ENCODE results near the gene C17orf100. TPM values are rescaled to one million over a fixed set of nuclear protein-coding genes. Genes with fewer than 3 reads are reported as not detected.
A peak's percentile ranks its signal among the peaks of the same experiment; 100 is the strongest.

Gene C17orf100
- total RNA-seq, 3 donors from 2014 or later, result 2.2 to 2.7 (median 2.3) TPM

DNA sequence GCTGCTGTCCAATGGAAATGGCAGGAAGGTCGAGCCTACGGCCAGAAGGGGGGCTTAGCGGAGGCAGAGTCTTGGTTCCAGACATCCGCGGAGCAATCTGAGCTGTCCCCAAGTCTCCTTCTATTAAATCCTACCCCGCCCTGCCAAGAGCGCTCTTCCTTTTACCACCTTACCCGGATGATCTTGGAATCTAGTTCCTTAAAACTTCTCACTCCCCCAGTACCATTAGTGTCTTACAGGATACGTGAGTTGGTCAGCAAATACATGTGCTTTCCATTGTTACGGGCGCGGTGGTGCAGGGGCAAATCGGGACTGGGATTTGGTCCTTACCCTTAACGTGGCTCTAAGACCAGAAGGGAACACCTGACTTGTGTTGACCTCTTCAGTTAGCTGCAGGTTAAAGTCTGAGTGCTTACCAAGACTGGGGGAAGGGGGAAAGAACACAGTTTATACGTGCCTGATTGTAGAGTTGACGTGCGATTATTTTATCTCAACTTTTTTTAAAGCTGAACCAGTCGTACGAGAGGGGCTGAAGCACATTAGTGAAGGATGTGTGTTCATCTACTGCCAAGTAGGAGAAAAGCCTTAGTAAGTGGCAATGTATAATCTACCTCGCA, 10.2 kb upstream of the C17orf100 start:
- peak in 1 of 3 donors; percentile 54 for DNase-seq
- peaks cover 19% of the 10 kb centered on the region for H3K4me1 ChIP-seq (ENCODE audit: low read depth)
- intact Hi-C loops (cut with DNase I, micrococcal nuclease), result no loop called here

DNA sequence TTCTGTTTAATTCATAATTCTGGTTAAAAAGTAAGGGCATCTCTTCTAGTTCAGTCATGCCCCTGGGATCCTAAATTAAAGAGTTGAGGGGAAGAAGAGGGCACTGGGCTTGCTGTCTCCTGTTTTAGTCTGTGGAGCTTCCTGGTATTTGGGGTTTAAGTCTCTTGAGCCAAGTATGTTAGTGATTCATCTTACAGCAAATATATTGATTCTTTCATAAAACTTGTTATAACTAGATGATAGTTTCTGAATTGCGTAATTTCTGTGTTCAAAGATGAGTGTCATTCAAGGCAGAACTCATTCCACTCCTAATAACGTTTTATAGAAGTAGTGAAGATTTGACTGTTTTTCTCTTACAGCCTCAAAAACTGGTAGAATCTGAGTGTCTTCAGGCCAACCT, 9.0 kb upstream of the C17orf100 start:
- H3K4me3 ChIP-seq, result no peak overlapping the region
- no peaks in the 10 kb centered on the region for H3K36me3 ChIP-seq (ENCODE audit: low read depth)
- H3K9me3 ChIP-seq, result no peaks in the 10 kb centered on the region
- no peak for ATAC-seq
- H3K4me1 ChIP-seq (ENCODE audit: low read depth), result peaks cover 19% of the 10 kb centered on the region
- TF ChIP-seq, protein P1, sequence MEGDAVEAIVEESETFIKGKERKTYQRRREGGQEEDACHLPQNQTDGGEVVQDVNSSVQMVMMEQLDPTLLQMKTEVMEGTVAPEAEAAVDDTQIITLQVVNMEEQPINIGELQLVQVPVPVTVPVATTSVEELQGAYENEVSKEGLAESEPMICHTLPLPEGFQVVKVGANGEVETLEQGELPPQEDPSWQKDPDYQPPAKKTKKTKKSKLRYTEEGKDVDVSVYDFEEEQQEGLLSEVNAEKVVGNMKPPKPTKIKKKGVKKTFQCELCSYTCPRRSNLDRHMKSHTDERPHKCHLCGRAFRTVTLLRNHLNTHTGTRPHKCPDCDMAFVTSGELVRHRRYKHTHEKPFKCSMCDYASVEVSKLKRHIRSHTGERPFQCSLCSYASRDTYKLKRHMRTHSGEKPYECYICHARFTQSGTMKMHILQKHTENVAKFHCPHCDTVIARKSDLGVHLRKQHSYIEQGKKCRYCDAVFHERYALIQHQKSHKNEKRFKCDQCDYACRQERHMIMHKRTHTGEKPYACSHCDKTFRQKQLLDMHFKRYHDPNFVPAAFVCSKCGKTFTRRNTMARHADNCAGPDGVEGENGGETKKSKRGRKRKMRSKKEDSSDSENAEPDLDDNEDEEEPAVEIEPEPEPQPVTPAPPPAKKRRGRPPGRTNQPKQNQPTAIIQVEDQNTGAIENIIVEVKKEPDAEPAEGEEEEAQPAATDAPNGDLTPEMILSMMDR (IDR thresholded peaks at IDR 0.05), result no peak
- intact Hi-C loops (cut with DNase I, micrococcal nuclease), result no loop called here
- DNase-seq, result no peak

More for the DNA sequence above, 10.2 kb upstream of the C17orf100 start:
- no peaks in the 10 kb centered on the region for H3K36me3 ChIP-seq (ENCODE audit: low read depth)
- TF ChIP-seq, protein P1 (IDR thresholded peaks at IDR 0.05), result no peak
- ATAC-seq, result peak; percentile 41
- no peaks in the 10 kb centered on the region for H3K9me3 ChIP-seq
- peak overlapping the region; percentile 88 for H3K4me3 ChIP-seq

DNA sequence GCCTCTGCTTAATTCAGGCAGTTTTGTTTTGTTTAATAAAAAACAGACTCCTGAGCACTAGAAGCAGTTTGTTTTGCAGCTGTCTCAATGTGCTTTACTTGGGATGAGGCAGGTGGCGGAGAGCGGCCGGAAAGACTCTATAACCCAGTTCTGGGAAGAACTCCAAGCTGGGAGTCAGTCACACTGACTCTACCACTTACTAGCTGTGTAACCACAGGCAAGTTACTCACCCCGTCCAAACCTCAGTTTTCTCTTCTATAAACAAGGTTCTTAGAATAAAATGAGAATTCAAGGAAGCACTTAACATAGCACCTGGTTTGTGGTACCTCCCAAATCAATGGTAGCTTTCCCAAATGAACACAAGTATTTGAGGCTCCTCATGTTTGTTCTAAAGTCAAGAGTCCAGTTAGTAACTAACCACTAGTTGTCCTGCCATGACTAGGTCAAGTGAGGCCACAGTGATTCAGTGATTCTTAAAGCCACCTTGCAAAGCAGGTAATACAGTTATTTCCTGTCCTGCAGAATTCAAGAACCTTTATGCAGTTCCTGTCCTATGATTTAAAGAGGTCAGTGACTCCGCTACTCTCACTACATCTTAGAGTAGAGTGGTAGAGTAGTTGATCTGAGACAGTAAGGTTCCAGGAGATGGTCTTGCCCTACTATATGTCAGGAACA, 8.0 kb upstream of the C17orf100 start:
- TF ChIP-seq, protein P1 (IDR thresholded peaks at IDR 0.05), result no peak
- no peaks in the 10 kb centered on the region for H3K36me3 ChIP-seq (ENCODE audit: low read depth)
- intact Hi-C loops (cut with DNase I, micrococcal nuclease), result no loop called here
- no peak overlapping the region for H3K4me3 ChIP-seq
- ATAC-seq (no peak), DNase-seq (no peak)
- H3K9me3 ChIP-seq, result no peaks in the 10 kb centered on the region
- peaks cover 18% of the 10 kb centered on the region for H3K4me1 ChIP-seq (ENCODE audit: low read depth)

DNA sequence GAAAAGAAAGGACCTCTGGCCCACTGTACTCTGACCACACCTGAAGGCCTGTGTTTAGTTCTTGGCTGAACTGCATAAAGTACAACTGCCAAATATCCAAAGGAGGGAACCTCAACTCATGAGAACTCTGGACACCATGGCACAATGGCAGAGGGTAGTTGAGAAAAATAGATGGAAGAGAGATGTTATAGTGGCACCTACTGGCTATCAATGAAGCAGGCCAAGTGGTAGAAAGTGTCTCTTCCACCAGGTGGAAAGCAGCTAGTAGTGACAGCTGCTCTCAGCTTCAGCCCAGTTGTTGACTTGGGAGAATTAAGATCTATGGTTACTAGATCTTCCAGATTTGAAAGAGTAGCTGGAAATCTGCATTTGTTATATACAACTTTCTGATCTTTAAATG, 3.4 kb upstream of the C17orf100 start:
- H3K4me3 ChIP-seq, result no peak overlapping the region
- no peaks in the 10 kb centered on the region for H3K9me3 ChIP-seq
- no peak for DNase-seq
- peaks cover 21% of the 10 kb centered on the region for H3K4me1 ChIP-seq (ENCODE audit: low read depth)
- no peaks in the 10 kb centered on the region for H3K36me3 ChIP-seq (ENCODE audit: low read depth)
- intact Hi-C loops (cut with DNase I, micrococcal nuclease), result no loop called here
- TF ChIP-seq, protein P1 (IDR thresholded peaks at IDR 0.05), result no peak
- ATAC-seq, result no peak

DNA sequence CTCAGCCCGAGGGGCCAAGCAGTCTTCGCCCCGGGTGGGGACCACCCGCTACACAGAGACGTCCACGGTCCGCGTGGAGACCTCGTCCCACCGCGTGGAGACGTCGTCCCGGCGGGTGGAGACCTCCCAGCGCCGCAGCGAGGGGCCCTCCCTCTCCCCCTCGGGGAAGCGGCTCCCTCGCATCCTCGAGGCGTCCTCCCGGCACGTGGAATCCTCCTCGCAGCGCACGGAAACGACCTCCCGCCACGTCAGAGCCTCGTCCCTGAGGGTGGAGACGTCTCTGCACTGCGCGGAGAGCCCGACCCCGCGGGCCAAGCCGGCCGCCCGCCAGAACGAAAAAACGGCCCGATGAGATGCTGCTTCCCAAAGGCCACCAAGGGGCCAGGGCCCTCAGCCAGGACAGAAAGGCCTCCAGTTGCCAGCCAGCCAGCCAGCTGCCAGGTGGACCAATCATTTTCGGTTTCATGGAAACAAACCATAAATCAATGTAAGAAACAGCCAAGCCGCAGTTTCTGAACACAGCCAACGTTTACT, 424 bp downstream of the C17orf100 start:
- peak; percentile 49 for ATAC-seq
- intact Hi-C loops (cut with DNase I, micrococcal nuclease), result no loop called here
- TF ChIP-seq, protein P1 (IDR thresholded peaks at IDR 0.05), result no peak
- Histone ChIP-seq H3K4me1 (ENCODE audit: low read depth) (peaks cover 21% of the 10 kb centered on the region), H3K9me3 (no peaks in the 10 kb centered on the region), H3K4me3 (peak overlapping the region; percentile 56), H3K36me3 (ENCODE audit: low read depth) (no peaks in the 10 kb centered on the region)
- DNase-seq, result peak; percentile 68 to 84 (median 76)

All from mucosa of descending colon (tissue), 3 donors.